Activated CD8-positive, alpha-beta memory T cell treated with anti-CD3 and anti-CD28 coated beads for 24 hours (primary cell): ENCODE results near the gene CD81.

Experiments
- DNase-seq: peaks from one replicate; pipeline ENCODE4 v3.0.0-alpha.2; 2020

The CD81 gene

GRCh38 chr11:2422461-2423156 lies 45.5 kb downstream of the CD81 start:
- DNase-seq: no peak

DNA sequence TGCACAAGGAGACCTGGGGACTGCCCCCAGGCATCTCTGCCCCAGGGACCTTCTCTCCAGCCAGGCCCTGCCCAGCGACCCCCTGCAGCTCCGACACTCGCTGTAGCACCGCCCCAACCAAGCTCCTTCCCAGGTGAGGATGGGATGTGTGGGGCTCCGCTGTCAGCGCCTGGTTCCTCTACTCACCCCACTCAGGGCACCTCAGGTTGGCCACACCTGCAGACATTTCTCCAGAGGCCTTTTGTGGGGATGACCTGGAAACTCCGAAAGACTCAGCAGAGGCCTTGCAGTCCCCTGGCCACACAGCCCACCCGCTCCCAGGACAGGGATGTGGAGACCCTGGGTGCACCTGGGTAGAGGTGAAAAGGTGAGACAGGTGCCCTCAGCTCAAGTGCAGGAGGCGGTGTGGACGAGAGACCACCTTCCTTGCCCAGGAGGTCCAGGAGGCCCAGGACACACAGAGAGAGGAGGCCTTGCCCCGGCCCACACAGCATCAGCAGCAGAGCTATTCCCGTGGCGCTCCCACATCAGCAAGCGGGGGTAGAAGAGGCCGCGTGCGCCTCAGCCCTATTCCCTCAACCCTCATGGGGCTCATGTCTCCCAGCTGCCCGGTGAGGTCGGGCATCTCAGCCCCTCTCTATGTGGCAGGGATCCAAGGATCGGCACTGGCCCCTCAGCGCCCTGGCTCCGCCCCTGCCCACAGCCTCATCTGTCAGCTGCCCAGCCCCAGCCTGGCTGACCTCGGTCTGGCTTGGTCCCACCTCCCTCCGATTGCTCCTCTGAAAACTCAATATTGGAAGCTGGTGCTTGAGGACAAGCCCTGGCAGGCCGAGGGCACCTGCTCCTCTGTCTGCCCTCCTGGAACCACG lies 46.3 kb downstream of the CD81 start:
- DNase-seq: no peak

DNA sequence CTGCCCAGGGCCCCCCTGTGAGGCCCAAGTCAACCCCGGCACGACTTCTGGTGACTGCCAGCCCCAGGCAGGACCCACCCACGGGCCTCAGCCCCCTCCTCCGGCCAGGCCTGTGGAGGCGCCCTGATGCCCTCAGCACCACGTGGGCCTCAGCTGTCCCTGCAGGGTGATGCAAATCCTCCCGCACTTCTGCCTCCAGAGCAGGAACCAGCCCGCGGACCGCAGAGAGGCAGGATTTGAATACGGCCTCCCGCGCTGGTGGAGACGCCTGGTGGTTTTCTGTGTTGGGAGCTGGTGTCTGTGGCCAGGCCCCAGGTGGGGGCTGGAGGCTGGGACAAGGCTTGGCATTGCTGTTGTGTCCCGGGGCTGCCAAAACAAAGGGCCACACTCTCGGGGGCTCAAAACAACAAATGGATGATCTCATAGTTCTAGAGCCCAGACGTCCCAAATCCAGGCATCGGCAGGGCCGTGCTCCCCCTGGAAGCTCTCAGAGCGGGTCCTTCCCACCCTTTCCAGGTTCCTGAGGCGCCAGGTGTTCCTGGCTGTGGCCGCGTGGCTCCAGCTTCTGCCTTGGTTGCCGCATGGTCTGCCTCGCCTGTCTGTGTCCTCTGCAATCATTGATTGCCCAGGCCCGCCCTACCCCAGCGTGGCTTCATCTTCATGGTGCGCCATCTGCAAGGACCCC lies 47.8 kb downstream of the CD81 start:
- DNase-seq: no peak

GRCh38 chr11:2425506-2425905 lies 48.4 kb downstream of the CD81 start:
- no peak for DNase-seq

DNA sequence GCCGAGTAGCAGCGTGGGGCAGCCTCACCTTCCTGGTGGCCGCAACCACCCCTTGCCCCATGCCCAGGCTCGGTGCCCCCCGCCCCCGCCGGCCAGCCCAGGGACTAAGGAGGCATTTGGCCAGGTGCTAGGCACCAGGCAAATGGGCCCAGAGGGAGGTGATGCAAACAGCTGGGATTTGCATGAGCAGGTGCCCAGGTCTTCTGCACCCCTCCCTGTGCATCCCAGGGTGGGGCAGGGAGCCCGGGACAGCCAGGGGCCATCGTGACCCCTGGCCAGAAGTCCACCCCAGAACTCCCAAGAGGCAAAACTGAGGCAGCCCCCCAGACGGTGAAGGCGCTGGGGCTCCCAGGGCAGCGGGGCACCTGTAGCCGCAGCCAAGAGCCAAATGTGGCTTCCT lies 49.1 kb downstream of the CD81 start:
- DNase-seq: no peak

DNA sequence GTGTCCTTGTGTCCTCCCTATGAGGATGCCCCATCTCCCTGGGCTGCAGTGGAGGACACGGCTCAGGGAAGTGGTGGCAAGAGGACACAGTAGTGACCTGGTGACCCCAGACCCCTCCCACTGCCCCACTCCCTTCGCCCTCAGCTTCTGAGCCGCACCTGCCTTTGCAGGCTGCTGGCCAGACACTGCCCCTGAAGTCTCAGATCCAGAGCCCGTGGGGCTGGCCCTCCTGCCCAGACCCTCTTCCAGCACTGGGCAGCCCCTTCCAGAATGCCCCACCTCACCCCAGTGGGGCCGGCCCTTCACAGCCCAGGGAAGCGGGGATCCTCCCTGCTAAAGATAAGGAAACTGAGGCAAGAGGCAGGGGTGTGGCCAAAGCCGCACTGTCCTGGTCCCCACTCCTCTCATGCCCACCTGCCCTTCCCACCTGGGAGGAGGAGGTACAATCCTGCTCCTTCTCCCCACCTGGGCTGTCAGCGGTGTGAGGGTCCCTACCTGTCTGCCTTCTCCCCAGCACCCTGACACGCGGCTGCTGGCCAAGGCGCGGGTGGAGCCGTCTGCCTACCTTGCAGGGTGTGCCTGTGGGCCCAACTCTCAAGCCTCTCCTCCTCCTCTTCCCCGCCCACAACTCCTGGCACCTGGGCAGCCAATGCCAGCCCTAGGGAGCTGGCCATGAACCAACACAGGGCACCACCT lies 49.9 kb downstream of the CD81 start:
- DNase-seq: no peak

DNA sequence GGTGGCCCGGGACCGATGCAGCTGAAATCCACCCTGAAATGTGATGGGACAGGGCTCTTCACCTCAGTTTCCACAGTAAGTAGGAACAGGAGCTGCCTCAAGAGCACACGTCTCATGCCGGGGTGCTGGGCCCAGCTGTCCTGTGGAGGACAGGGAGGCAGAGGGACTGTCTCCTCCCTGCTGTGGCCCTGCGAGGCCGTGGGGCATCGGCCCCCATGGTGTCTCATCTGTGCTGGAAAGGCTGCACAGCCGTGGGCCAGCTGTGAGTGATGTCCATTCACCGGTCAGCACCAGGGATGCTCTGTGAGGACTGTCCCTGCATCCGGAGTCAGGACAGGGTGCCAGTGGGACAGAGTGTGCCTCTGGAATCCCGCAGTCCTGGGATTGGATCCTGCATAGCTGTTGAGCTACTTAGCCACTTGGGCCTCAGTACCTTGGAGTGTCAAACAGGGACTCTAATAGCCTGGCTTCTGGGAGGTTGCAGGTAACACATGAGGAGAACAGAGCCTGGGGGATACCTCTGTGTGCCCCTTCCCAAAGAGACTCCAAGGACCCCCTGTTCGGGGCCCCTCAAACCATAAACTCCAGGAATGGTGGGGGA lies 50.7 kb downstream of the CD81 start:
- no peak for DNase-seq

- DNase-seq: peak; percentile 97
Measured at GRCh38 chr11:2428322-2428795, 51.2 kb downstream of the CD81 start.

- DNase-seq: no peak
Measured at GRCh38 chr11:2431395-2431794, 54.3 kb downstream of the CD81 start.

GRCh38 chr11:2432171-2432621 lies 55.1 kb downstream of the CD81 start:
- DNase-seq: no peak

- DNase-seq: no peak
Measured at GRCh38 chr11:2432628-2433071, 55.5 kb downstream of the CD81 start.

DNA sequence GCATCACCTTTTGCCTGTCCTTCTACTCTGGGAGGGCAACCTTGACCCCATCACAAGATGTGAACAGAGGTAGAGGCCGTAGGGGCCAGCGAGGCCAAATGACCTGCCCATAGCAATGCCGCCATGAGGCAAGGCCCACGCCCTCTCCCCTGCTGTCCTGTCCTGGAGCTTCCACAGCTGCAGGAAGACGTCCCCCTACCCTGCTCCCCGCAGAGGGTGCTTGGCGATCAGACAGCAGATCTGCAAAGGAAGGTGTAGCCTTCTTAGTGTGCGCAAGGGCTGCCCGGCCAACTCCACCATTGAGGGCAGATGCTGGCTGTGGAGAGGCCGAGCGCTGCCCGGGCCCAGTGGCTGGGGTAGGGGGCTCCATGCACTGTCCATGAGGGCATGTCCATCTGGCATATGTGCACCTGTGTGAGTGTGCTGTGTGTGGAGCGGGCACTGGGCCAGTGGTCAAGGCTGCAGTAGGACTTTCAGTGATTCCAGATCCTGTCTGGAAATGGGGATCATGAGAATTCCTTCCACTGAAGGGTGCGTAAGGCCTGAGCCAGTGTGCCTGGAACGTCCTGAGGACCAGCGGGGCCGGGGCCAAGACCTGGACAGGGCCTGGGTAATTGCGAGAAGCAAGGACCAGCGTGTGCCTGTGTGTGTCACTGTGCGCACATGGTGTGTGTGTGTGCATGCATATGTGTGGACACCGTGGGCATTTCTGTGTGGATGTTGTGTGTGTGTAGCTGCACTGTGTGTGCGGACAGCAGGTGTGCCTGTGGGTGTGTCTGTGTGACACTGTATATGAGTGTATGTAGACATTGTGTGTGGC lies 56.2 kb downstream of the CD81 start:
- DNase-seq: no peak

GRCh38 chr11:2434008-2434407 lies 56.9 kb downstream of the CD81 start:
- no peak for DNase-seq

GRCh38 chr11:2434506-2435255 lies 57.6 kb downstream of the CD81 start:
- DNase-seq: no peak

GRCh38 chr11:2435288-2436012 lies 58.3 kb downstream of the CD81 start:
- no peak for DNase-seq

GRCh38 chr11:2436013-2436520 lies 59.0 kb downstream of the CD81 start:
- no peak for DNase-seq

DNA sequence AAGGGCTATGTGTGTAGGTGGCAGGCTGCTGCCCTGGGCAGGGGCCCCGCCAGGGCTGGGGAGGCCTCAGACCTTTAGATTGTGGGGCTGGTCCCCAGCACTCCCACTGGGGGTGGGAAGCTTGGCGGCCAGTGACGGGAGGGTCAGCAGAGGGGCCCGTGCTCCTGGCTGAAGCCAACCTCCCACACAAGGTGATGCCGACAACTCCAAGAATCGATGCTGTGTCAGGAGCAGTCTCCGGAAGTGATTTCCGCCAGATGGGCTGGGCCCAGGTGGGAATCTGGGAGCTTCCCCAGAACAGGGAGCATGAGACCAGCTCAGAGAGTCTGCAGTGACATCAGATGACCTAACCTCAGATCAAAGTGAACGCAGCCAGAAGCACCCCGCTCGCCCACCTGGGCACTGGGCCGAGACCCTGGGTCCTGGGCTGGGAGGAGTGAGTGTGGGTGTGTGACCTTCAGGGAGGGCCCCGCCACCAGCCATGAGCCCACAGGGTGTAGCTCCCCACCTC lies 59.5 kb downstream of the CD81 start:
- no peak for DNase-seq

DNA sequence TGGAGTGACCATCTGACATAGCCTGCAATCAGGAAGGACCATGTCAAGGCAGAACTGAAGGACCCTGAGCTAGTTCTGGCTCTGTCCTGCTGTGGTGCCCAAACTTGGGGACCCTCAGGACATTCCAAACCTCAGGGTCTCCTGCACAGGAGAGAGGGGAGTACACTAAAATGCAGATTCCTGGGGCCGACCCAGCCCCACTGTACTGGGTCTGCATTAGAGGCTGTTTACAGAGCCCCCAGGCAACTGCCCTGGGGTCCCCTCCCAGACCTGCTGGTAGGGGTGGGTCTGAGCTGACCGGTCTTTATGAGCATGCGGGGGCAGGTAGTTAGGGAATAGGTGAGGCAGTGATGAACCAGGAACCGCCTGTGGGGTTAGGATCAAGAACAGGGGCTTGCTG lies 60.4 kb downstream of the CD81 start:
- DNase-seq: no peak

DNA sequence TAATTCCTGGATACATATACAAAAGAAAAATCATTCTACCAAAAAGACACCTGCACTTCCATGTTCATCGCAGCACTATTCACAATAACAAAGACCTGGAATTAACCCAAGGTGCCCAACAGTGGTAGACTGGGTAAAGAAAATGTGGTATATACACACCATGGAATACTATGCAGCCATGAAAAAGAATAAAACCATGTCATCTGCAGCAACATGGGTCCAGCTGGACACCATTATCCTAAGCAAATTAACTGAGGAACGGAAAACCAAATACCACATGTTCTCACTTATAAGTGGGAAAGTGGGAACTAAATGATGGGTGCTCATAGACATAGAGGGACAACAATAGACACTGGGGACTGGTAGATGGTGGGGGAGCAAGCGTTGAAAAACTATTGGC lies 62.7 kb downstream of the CD81 start:
- DNase-seq: no peak

- DNase-seq: no peak
Measured at GRCh38 chr11:2440646-2441045, 63.5 kb downstream of the CD81 start.
